Esophagus squamous epithelium (tissue), 4 donors: ENCODE measurements around the gene ERC2.

ENCODE experiments used
- CTCF ChIP-seq, 6 experiments: fragments of 450-650 bp in 4 of 6; fragments of 200-600 bp in 2 of 6; sonication (generic) in 2 of 6; IDR thresholded peaks; one replicate each; pipeline ENCODE4 v1.5.1; 2016 to 2019; ENCODE audit warnings: antibody characterized with exemption in 6 of 6, mild to moderate bottlenecking in 4 of 6, moderate library complexity in 4 of 6
- POLR2A ChIP-seq, 4 donors: fragments of 450-650 bp; IDR thresholded peaks; one replicate each; pipeline ENCODE4 v1.6.1; 2017; ENCODE audit warnings: antibody characterized with exemption in 4 of 4, mild to moderate bottlenecking in 4 of 4, moderate library complexity in 3 of 4

- TF ChIP-seq POLR2A (IDR thresholded peaks at IDR 0.05) (no peak), CTCF (IDR thresholded peaks at IDR 0.05) (no peak)
Observed at GRCh38 chr3:55880357-55880756, 587.9 kb downstream of the ERC2 start.
